GM12875 (cell line): ENCODE data around the gene SLC22A17.
A peak's percentile ranks its signal among the peaks of the same experiment; 100 is the strongest.

Experiments used
- H3K4me3 ChIP-seq: one replicate; pipeline ENCODE4 v1.5.1; 2011; ENCODE audit warnings: low read depth, low read length, control low read depth
- CTCF ChIP-seq: IDR thresholded peaks from 2 replicates; pipeline ENCODE4 v1.5.1; 2011; ENCODE audit warnings: low read depth, mild to moderate bottlenecking, control low read depth, inconsistent platforms, low read length, moderate library complexity, borderline replicate concordance; ENCODE audit not compliant: insufficient read depth

Gene SLC22A17

GRCh38 chr14:23322568-23323517, 29.8 kb downstream of the SLC22A17 start:
- H3K4me3 ChIP-seq: peak overlapping the region; percentile 54
- TF ChIP-seq CTCF: no peak

GRCh38 chr14:23321572-23322547, 30.8 kb downstream of the SLC22A17 start:
- peak overlapping the region; percentile 54 for H3K4me3 ChIP-seq
- no peak for TF ChIP-seq CTCF

GRCh38 chr14:23320584-23321571, 31.8 kb downstream of the SLC22A17 start, which contains the start of gene PABPN1:
Gene PABPN1 (plus strand): TSS chr14:23321457. CDS start chr14:23321470, 13 bp downstream.
- H3K4me3 ChIP-seq: peak within 1 kb of the TSS; percentile 54
- no peak for TF ChIP-seq CTCF

- no peak for TF ChIP-seq CTCF
- peak overlapping the region; percentile 43 for H3K4me3 ChIP-seq
Observed at GRCh38 chr14:23319746-23320583, 32.7 kb downstream of the SLC22A17 start.

- H3K4me3 ChIP-seq: no peak overlapping the region
- no peak for TF ChIP-seq CTCF
Observed at GRCh38 chr14:23316300-23316699, 36.4 kb downstream of the SLC22A17 start.
